Mesenteric fat pad (tissue), 1 donor: ENCODE measurements around the gene SS18L1. TPM values are rescaled to one million over a fixed set of nuclear protein-coding genes. Genes with fewer than 3 reads are reported as not detected.

ENCODE experiments used
- DNase-seq: peaks from one replicate; pipeline ENCODE4 v3.0.0-alpha.2; 2020; ENCODE audit warnings: low spot score
- total RNA-seq: library from RNA; stranded (reverse); fragmentation: NEBNext Ultra II Directional; extraction: Animal tissue kit (Norgen Biotek cat#: 25700); gene quantifications from one replicate; pipeline ENCODE4 v1.2.1, GENCODE V29; 2021
- donor health status: DM: yes; HTN: yes; CAD: no.

SS18L1 gene
- total RNA-seq, 1 donor from 2014 or later, result 9.0 TPM

DNA sequence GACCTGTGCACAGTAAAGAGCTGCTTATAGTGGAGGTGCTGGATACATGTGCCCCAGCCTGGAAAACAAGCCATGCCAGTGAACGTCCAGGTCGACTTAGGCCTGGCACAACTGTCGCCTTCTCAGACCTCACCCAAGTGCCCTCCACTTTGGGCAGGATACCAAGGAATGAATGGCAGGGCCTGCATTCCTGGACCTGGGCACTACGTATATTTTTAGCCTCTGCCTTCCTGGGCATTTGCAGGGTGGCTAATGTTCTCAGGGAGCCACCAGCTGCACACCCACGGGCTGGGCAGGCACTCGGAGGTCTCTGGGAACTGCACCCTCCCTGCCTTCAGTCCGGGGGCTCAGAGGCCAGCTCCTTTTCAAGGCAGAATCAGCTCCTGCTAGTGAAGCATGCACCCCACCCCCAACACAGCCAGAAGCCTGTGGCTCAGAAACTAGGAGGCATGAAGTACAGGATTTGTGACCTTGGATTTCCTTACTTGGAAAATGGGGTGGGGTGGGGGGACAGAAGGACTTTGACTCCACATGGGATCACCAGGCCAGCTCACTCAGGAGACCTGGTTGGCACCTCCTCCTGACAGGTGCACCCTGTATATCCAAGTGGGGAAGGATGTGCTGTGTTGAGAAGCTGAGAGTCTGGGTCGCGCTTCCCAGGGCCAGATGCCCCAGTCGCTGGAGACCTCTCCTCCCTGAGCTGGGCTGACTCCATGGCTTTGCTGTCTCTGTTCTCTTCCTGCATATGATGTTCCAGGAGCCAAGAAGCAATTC lies 23.8 kb upstream of the SS18L1 start:
- no peak for DNase-seq

DNA sequence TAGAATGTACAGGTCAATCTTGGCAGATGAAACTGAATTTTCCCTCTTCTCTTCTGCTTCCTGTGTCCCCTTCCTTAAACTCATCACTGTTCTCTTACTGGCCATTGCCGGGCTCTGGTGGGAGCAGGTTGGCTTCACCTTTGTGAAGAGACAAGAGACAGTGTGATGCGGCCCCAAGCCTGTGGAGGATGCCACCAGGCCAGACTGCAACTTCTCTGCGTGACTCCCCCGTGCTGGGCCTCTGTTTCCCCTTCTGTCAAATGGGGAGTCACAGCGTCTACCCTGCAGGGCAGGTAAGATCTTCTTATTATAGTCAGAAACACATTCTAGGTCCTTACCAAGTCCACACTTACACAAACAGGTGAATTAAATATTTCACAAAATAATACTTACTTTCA lies 23.2 kb upstream of the SS18L1 start:
- no peak for DNase-seq

GRCh38 chr20:62120990-62121775 lies 22.4 kb upstream of the SS18L1 start:
- DNase-seq, result no peak

DNA sequence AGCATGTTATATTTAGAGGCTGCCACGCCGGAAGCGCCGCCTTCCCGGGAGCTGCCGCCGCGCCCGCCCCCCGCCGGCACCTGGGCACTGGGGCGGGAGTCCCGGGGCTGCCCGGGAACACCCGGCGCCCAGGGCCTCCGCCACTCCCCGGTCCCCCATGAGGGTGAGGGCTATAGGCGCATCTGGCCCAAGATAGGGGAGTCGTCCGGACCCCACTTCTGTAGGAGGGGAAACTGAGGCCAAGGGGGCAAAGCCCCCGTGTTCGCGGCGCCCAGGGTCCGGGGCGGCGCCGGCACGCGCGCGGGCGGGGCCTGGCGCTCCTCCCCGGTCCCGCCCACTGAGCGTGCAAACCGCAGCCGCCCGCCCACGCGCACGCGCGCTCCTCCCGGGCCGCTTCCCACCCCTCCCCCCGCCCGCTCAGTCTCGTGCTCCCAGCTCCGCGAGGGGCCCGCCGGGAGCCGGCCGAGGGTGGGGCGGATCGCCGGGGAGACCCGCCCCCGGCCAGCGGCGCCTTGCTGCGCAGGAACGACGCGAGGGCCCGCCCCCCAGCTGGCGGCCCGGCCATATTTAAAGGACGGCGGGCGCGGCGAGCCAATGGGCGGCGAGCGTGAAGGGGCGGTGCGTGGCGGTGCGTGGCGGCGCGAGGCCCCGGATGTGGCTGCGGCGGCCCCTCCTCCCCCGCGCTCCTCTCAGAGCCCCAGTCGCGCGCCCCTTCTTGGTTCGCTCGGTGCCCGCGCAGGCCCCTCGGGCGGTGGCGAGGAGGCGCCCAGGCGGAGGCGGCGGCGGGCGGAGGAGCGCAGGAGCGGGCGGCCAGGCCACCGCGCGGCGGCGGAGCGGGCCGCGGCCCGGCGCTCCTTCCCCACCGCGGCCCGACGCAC lies 21.6 kb upstream of the SS18L1 start, which contains the start of gene LSM14B:
LSM14B (plus strand) TSS at position 700 of the 878 bp plus-strand sequence. CDS start 192 bp downstream, outside the sequence.
- peak; percentile 97 for DNase-seq

DNA sequence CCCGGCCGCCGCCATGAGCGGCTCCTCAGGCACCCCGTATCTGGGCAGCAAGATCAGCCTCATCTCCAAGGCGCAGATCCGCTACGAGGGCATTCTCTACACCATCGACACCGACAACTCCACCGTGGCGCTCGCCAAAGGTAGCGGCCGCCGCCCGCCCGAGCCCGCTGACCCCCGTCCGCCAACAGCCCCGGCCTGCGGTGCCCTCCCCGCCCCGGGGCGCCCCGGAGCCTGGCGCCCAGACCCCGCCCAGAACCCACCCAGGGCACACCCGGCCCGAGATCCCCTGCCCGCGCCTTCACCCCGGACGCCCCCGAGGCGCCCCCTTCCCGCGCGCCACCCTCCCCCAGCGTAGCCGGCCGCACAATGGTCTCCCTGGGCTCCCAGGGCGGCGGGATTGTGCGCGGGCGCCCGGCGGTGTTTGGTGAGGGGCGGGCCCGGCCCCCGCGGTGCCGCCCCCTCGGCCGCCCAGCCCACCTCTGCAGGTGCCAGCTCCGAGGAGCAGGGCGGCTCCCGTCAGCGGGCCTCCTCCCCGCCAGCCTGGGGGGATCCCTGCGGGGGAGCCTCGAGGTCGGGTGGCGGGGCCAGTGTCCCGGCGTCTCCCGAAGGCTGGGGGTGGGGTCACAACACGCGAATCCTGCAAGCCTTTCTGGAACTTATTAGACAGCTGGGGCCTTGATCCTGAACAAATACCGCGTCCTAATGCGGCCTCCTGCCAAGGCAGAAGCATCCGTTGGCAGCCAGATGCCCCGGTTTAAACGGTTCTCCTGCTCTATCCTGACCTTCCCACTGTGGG lies 20.7 kb upstream of the SS18L1 start:
- no peak for DNase-seq

DNA sequence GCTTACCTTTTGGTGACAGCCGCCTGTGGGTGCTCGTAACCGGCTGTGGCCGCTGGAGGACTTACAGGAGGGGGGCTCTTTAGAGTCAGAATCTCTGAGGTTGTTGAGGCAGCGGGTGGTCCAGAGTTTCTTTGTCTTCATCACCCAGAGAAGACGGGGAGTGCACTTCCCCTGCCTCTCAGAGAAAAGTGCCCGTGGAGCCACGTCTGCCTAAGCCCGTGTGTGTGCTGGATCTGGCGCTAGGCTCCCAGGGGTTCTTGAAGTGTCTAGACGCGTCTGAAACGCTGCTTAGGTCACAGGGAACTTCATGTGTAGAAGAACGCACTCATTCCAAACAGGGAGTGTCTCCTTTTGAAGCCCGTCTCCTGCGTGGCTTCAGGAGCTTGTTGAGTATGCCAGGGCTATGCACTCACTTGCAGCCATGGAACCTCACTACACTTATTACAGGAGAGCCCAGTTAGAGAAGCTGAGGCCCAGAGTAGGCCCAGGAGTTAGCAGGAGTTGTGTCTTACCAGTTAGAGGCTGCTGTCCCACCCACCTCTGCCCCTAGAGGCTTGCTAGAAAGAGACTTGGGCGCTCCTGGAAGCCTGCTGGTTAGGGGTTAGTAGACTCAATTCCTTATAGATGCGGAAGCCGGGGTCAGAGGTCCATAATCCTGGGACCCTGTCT lies 20.0 kb upstream of the SS18L1 start:
- no peak for DNase-seq

DNA sequence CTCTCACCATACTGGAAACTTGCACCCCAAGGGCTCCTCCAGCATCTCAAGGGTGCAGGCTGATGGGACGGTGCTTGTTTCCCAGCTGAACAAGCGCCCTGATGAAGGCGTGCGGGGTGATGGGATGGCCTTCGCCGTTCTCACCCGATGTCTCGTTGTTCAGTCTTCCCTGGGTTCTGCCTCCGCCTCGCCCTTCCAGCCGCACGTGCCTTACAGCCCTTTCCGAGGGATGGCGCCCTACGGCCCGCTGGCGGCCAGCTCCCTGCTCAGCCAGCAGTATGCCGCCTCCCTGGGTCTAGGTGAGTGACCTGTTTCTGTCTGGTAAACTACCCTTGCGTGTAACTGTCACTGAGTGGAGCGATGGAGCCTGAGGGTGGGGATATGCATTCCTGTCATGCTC lies 17.4 kb upstream of the SS18L1 start:
- no peak for DNase-seq

DNA sequence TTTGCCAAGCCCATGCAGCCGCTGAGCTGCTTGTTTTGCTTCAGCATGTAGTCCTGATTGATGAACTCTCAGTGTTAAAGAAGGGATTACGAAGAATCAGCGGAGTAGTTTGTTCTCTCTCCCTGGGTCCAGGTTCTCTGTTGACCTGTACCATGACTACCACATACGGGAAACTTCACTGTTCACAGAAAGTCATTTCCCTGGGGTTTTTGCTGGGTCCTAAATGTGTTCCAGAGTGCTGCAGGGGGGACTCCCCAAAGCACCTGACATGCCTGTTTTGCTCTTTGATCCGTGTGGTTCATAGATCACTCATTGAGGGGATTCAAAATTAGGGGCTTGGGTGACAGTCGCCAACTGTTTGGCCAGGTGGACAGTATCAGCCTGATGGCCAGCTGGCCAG lies 15.8 kb upstream of the SS18L1 start:
- DNase-seq, result no peak

- no peak for DNase-seq
Observed at GRCh38 chr20:62128502-62128901, 15.1 kb upstream of the SS18L1 start.

DNA sequence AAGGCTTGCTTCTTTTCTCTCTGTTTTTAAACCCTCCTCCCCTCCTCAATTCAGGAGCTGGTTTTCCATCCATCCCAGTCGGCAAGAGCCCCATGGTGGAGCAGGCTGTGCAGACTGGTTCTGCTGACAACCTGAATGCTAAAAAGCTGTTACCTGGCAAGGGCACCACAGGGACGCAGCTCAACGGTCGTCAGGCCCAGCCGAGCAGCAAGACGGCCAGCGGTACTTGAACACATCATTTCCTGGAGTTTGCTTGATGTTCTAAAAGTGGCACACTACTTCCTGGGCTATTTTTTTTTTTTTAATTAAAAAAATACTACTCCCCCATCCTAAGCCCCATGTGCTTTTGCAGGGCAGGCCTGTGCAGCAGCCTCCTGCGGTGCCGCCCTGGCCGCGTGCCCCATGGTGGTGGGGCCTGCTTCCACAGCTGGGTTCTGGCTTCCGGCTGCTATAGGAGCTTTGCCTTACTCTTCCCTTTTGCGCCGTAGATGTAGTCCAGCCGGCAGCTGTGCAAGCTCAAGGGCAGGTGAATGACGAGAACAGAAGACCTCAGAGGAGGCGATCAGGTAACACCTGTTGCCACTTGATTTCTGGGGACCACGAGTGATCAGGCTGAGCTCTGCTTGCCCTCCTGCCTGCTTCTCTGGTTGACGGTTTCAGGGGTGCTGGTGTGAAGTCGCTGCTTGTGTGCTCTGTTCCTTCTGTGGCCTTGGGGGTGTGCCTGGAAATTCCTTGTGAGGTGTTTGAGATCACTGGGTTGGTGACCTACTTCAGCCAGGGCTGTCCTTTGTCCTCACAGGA lies 13.6 kb upstream of the SS18L1 start:
- DNase-seq, result no peak

- DNase-seq, result no peak
Observed at GRCh38 chr20:62131560-62132320, 11.8 kb upstream of the SS18L1 start.

- no peak for DNase-seq
Observed at GRCh38 chr20:62132421-62132820, 11.1 kb upstream of the SS18L1 start.

DNA sequence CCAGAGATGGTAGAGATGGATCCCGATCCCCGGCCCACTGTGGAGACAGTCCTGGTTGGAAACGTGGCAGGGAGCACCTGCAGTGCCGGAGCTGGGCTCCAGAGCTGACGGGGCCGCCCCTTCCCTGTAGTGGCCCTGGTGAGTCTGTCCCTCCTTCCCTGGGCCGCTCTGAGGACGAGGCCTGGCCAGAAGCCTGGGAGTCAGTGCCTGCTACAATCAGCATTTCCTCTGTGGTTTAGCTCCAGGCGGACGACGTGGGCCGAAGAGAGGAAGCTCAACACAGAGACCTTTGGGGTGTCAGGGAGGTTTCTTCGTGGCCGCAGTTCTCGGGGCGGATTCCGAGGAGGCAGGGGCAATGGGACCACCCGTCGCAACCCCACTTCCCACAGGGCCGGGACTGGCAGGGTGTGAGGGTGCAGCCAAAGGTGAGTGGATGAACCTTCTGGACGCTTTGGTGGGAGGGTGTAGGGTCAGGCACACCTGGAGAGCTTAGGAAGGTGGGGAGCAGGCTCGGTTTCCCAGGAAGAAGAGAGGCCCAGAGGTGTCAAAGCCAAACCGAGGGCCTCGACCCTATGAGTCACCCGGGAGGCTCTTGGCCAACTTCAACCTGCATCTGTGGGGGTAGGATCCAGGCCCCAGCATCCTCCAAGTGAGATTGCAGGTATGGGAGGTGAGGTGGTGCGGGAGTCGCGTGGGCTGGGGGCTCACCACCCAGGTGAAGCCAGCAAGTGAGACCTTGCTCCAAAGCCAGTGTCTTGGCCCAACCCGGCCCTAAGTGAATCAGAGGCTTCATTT lies 10.3 kb upstream of the SS18L1 start:
- no peak for DNase-seq

- no peak for DNase-seq
Observed at GRCh38 chr20:62133864-62134263, 9.7 kb upstream of the SS18L1 start.

- no peak for DNase-seq
Observed at GRCh38 chr20:62134735-62135231, 8.8 kb upstream of the SS18L1 start.

DNA sequence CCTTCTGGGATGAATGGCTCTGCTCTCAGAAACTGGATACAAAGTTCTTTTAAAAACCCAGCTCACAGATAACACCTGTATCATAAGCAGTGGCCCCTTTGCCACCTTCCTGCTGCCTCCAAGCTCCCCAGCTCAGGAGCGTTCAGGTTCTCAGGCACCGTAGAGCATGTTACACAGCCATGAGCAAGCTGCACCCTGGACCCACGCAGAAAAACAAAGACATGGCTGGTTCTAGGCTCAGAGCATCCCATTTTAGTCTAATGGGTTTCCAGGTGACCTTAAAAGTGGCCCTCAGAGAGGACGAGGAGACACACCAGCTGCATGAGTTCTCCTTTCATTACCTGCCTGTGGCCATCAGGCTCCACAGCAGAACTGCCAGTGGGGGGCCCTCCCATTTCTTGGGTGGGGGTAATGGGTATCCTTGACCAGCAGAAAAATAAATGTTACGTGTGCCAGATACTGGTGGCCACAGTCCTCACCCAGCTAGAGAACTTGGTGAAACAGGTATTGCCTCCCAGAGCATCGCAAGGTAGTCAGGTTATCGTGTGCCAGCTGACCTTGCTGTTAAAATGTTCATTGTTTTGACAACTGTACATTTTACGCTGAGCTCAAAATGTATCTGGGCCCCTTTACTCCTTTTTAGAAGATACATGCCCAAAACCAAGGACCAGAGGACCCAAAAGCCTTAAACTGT lies 7.8 kb upstream of the SS18L1 start:
- DNase-seq, result no peak
